Activated CD4-positive, alpha-beta T cell treated with anti-CD3 and anti-CD28 coated beads, Interleukin-2, amount 50 U/mL, for 1 hour (primary cell): ENCODE results near the gene GXYLT1.
A peak's percentile ranks its signal among the peaks of the same experiment; 100 is the strongest.
"Not testable (repeated sequence)": the region's sequence is repeated elsewhere in the genome, so short reads cannot be mapped to it uniquely, and the experiment has no call there.

Source experiments
- DNase-seq: peaks from one replicate; pipeline ENCODE4 v3.0.0-alpha.2; 2020

GXYLT1 gene, protein sequence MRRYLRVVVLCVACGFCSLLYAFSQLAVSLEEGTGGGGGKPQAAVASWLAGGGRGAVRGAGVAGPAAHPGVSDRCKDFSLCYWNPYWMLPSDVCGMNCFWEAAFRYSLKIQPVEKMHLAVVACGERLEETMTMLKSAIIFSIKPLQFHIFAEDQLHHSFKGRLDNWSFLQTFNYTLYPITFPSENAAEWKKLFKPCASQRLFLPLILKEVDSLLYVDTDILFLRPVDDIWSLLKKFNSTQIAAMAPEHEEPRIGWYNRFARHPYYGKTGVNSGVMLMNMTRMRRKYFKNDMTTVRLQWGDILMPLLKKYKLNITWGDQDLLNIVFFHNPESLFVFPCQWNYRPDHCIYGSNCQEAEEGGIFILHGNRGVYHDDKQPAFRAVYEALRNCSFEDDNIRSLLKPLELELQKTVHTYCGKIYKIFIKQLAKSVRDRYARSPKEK

DNA sequence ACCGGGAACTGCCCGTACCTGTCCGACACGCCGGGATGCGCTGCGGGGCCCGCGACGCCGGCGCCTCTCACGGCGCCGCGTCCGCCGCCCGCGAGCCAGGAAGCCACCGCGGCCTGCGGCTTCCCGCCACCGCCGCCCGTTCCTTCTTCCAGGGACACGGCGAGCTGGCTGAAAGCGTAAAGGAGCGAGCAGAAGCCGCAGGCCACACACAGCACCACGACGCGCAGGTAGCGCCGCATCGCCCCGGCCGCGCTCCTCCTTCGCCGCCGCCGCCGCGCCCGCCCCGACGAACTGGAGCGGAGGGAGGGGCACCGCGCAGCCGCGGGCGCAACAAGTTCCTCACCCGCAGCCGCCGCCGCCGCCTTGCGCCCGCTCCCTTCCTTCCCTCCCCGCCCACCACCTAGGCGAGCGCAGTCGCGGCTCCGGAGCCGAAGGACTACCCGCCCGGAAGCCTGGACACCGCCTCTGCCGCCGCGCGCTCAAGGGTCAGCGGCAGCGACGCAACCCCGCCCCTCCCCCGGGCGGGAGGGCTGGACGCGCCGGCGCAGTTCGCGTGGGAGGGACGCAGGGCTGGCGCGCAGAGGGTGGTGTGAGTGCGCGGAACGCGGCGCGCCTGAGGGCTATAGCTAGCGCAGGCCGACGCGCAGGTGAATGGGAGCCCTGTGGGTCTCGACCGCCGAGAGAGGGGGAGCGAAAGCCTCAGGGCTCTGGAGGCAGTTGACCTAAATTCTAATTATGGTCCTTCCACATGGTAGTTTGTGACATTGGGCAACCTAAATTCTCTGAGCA is at the start of gene GXYLT1:
TSS of gene GXYLT1 (minus strand) at position 467 of the 789 bp plus-strand sequence. CDS start at position 239, 228 bp downstream.
- peak; percentile 71 for DNase-seq

DNA sequence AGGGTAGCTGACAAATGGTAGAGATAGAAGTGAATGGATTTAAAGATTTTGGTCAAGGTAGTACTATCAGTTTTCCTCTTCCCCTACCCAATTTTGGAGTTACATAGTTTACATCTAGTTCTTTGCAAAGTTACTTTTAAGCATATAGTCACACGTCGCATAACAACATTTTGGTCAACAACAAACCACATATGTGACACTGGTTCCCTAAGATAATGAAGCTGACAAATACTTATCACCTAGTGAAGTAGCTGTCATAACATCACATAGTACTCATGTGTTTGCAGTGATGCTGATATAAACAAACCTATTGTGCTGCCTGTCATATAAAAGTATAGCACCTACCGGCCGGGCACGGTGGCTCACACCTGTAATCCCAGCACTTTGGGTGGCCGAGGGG is 48.0 kb upstream of the GXYLT1 start:
- no peak for DNase-seq

DNA sequence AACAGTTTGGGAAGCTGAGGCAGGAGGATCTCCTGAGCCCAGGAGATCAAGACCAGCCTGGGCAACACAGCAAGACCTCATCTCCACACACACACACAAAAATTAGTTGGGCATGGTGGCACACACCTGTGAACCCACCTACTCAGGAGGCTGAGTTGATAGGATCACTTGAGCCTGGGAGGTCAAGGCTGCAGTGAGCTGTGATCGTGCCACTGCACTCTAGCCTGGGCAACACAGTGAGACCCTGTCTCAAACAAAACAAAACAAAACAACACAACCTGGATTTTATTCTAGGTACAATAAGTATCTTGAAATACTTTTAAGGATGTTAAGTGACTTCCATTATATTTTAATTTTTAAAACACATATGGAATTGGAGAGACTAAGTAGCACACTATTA is 47.6 kb upstream of the GXYLT1 start:
- DNase-seq = no peak

DNA sequence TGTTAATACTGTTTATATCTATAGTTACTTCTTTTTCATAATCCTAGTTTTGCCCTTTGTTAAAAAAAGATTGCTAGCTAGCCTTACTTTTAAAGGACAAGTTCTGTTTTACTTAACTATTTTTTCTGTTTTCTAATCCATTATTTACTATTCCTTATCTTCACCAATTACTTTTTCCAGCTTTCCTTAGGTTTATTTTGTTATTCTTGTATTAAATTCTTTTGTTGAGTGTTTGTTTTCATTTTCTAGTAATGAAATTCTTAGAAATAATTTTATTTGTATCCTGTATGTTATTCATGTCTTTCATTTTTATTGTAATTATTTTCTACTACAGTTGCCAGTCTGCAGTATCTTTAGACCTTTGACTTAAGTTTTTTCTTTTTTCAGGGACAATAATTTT is 45.7 kb upstream of the GXYLT1 start:
- DNase-seq = no peak

DNA sequence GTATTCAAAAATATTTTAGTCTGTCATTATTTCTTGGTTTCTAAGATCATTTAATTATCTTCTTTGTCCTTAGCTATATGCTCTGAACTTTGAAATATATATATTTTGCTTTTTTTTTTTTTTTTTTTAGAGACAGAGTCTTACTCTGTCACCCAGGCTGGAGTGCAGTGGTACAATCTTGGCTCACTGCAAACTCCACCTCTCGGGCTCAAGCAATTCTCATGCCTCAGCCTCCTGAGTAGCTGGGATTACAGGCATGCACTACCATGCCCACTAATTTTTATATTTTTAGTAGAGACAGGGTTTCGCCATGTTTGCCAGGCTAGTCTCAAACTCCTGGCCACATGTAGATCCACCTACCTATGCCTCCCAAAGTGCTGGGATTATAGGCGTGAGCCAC is 43.6 kb upstream of the GXYLT1 start:
- not testable (repeated sequence) for DNase-seq

DNA sequence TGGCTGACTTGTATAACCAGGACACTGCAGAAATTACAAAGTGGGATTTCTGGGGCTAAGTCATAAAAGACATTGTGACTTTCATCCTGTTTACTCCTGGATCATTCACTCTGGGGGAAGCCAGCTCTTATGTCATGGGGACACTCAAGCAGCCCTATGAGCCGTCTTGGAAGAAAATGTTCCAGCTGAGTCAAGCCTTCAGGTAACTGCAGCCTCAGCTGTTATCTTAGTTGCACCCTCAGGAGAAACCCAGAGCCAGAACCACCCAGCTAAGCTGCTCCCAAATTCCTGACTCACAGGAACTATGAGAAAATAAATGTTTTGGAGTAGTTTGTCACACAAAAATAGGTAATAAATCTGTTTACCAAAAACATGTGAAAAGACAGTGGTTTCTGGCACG is 43.1 kb upstream of the GXYLT1 start:
- no peak for DNase-seq

DNA sequence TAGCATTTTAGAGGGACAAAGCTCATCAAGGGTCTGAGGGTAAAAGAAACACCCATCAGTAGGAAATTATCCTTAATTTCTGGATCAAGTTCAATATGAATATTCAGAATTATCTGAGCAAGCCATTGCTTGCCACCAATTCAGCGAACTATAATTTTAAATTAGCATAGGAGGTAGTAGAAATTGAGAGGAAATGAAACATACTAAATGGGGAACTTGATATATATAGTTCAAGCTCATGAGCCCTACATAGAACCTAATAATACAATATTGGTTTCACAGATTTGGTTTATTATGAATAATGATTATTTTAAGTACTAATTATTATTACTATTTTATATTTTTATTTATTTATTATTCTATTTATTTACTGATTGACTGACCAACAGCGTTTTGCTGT is 42.1 kb upstream of the GXYLT1 start:
- no peak for DNase-seq

DNA sequence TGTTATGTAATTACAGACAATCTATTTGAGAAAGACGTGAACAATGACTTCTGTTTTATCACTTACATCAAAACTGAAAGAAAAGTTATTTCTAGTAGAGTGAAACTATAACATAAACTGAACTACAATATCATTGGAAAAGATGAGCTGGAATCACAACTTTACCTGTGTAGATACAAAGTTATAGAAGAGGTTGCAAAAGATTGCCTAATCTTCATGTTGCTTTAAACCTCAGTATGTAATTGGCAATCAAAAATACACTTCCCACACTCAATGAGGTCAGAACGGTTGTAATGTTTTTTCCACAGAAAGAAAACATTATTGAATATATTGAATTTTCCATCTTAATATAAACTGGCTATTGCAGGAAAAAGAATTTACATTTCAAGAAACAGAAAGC is 37.7 kb upstream of the GXYLT1 start:
- DNase-seq = no peak

DNA sequence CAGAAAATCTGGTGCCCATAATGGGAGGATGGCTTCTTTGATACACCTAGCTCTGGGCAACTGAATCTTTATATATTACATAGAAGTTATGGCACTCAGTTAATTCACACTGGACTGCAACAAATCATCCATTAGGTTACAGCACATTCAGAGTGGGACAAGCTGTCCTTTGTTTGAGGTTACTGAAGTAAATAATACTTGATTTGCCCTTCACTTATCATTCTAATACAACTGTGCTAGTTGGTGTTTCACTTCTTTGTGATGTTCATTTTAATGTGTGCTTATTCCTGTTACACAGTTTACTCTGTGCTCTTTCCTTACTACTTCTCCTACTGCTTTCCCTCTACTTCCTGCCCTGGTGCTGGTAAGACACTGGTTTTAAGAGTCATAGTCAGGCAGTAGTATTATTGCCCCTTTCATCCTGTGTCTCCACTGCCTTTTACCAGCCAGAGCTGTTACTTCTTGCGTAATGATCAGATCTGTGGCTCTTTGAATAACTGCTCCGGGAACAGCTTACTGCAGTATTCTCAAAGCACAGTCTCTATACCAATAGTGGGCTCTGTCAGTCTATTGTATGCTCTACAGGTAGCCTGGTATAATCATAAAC is 36.4 kb upstream of the GXYLT1 start:
- DNase-seq = no peak

DNA sequence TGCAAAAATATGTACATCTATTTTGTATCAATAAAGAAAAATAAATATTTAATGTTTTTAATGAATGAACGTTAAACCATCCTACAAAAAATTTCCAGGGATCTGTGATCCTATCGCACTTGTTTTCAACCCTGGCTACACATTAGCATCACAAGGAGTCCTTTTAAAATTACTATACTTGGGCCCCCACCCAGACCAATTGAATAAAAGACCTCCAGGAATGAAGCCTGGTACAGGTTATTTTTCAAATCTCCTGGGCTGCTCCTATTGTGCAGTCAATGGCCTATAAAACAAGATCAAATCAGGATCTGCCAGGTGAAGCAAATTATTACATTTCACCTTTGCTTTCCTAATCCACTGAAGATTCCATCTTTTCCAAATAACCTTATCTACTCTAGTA is 33.4 kb upstream of the GXYLT1 start:
- DNase-seq = no peak

DNA sequence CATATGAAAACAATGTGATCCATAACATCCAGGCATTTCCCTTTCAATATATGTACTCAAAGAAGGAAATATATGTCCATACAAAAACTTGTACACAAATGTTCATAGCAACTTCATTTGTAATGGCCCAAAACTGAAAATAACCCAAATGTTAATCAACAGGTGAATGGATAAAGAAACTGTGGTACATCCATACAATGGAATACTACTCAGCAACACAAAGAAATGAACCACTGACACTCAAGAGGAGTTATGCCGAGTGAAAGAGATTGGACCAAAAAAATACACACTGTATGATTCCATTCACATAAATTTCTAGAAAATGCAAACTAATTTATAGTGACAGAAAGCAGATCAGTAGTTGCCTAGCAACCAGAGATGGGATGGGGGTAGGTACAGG is 30.3 kb upstream of the GXYLT1 start:
- DNase-seq = no peak

DNA sequence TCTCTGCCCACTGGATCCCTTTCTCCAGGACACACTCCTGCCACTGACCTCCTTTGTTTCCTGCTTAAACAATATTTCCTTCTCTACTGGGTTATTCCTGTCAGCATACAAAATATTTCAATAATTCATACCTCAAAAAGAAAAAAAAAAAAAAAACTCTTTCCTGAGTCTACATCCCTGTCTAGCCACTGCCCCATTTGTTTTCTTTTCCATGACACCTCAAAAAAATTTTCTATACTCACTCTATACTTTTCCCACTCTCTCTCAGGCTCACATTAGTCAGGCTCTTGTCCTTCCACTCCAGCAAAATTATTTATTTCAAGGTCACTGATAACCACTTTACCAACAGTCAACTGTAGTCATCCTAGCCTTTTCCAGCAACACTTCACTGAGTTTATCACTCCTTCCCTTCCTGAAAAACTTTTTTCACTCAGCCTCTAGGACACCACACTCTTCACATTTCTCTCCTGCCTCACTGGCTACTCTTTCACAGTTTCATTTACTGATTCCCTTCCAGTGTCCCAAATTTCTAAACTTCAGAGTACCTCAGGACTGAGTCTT is 29.4 kb upstream of the GXYLT1 start:
- no peak for DNase-seq

DNA sequence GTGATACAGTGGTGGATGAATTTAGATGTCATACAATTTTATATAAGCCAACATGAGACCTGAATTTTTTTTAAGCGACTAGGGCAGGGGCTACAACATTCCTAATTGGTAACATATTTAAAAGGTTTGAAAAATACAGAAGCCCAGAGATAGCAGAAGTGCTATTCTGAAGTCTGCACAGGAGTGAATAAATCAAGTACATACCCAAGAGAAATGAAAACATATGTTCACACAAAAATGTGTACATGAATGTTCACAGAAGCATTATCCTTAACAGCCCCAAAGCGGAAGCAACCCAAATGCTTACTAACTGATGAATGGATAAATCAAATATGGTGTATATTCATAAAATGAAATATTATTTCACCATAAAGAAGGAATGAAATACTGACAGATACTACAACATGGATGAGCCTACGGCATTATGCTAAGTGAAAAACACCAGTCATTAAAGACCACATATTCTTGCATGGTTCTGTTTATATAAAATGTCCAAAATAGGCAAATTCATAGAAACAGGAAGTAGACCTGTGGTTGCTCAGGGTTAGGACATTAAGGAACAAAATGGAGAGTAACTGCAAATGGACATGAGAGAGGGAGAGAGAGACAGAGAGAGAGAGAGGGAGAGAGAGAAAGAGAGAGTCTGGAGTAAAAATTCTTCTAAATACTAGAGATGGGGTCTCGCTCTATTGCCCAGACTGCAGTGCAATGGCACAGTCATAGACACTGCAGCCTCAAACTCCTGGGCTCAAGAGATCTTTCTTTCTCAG is 28.0 kb upstream of the GXYLT1 start:
- DNase-seq = no peak

DNA sequence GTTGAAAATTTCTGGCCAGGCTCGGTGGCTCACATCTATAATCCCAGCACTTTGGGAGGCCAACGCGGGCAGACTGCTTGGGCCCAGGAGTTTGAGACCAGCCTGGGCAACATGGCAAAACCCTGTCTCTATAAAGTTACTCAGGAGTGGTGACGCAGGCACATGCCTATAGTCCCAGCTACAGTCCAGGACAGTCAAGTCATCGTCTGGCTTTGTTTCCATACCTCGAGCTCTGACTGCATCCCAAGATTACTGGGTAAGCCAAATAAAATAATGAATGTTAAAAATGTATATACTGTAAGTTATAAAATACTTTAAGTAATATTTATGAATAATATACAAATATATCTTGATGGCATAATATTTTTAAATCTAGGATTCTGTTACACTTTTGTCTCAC is 23.0 kb upstream of the GXYLT1 start:
- no peak for DNase-seq

DNA sequence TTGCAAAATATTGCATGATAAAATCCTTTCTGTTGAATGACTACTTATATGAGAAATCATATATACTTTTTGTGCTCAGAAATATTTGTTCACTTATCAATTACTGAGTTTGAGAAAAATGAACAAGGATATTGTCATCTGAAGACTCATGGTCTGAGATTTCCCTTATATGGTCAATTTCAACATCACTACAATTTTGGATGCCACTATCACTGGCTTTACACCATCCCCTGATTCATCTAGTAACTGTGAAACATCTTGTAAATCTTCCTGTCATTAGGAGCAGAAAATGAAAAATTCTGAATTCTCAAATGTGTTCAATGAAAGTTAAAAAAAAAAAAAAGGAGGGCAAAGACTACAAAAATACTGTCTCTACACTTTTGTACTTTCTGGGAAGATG is 21.8 kb upstream of the GXYLT1 start:
- no peak for DNase-seq

DNA sequence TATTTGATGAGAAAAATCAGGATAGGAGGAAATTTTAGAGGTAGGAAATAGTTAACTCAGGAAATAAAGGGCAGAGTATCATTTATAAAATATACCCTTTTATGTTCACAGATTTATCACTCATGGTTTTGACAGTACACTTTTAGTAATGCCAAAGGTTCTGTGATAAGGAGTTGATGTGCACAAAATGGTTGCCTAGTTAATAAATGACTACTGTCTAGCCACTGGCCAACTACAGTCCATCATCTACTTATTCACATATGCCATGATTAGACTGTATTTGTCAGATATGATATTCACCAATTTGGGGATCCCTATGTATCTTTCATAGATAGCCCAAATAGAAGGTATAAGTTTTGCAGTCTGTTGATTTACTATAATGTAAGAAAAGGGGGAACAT is 19.2 kb upstream of the GXYLT1 start:
- no peak for DNase-seq

DNA sequence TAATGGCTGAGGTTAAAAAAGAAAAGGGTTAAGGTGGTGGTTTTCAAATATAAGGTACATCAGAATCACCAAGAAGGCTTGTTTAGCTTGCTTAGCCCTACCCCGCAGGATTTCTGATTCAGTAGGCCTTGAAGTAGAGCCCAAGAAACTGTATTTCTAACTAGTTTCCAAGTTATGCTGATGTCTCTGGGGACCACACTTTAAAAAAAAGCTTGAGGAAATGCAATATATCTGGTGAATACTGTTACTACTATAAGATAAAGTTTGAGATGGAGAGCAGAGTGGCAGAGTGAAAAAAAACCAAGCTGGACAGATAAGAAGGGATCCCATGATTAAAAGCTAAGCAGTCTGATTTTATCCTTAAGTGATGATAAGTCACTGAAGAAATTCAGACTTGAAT is 18.3 kb upstream of the GXYLT1 start:
- DNase-seq = no peak

DNA sequence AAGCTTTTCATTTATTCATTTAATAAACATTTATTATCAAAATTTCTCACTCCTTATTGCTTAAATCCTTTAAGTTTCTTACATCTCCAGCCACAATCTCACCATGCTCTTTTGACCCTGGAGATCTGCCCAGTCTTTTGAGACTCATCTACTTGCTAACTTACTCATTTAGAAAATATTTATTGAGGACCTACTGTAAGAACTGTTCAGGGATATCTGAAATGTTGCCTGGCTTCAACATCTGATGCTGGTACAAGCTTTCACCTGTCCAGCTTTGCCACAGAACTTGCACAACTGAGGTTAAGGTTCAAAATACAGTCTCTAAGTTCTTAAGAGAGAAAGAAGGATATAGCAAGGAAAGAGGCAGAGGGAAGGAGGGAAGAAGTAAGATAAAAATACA is 17.5 kb upstream of the GXYLT1 start:
- DNase-seq = no peak

DNA sequence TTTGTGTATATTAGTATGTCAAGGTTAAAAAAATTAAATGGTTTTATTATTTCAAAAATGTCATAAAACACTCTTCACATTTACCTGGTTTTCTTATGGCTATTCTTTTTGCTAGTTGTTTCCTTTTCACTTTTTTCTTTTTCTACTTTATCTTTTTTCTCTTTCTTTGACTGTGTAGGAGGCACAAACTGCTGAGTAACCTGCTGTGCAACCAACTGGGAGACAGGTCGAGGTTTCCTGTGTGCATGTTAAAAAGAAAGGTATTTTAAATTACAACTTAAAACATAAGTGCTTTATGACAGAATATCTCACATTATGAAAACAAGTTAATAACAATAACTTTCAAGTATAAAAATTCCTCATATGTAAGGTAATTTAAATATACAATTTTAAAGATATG is 16.9 kb upstream of the GXYLT1 start:
- DNase-seq = no peak

DNA sequence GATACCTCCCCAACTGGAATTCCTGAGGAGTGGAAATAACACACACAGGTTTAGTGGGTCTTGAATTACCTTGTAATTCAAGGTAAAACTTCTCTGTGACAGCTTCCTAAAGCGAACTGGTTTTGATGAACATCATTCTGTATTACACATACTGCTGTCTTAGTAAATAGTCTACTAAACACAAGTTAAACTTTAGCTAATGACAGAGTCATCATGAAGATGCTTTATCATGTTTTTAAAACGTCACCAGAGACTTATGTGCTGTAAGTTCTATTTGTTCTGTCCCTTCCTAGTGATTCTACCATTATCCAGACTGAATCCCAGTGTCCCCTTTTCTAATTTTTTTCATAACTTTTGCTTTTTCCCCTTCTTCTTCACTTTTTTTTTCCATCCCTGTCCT is 11.6 kb upstream of the GXYLT1 start:
- no peak for DNase-seq

DNA sequence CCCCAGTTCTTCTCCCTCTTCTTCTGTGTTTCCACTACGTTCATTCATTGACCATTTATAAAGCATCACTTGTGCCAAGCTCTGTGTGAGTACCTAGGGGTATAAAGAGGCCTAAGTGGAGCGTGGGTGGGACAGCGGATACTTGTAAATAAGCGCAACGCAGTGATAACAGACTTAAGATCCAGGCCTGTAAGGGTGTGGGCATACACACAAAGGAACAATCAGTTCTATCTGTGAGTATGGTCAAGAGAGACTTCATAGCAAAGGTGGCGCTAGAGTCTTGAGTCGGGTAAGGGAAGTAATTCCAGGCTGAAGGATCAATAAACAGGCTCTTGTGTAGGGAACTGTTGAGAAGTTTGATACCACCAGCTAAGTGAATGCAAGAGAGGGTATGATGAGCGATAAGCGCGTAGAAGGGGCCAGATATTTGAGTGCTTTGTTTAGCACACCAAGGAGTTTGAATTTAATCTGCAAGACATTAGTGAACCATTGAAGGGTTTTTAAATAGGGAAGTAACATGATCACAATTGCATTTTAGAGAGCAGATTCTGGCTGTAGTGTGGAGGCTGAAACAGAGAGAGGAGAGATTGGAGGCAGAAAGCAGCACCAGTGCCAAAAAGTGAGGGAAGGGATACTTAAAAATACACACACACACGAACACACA is 1.0 kb upstream of the GXYLT1 start:
- no peak for DNase-seq

DNA sequence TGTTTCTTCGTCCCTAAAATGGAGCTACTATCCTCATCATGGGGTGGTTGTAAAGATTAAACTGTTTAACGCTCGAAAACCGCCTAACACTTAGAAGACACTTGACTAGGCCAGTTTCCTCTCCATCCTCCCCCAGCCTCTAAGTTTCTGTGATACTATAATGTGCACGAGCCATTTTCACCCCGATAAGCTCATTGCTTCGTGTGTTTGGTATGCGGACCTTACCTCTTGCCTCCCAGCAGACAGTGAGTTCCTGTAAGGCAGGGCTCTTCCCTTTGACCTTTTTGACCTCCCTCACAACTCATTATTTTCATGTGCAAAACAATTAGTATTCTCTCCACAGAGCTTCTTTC is 499 bp upstream of the GXYLT1 start:
- DNase-seq = no peak

DNA sequence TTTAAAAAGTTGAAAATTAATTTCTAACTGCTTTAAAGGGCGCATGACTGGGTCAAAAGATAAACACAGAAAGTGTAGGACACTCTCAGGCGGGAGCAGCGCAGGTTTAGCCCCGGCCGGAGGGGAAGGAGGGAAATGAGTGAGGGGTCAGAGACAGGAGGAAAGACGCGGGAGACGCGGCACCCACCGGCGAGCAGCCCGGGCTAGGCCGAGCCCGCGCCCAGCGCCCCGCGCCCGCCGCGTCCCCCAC is 591 bp downstream of the GXYLT1 start:
- DNase-seq = no peak
